Ovary (tissue), 9 donors: ENCODE results near the gene JCHAIN. TPM values are rescaled to one million over a fixed set of nuclear protein-coding genes. Genes with fewer than 3 reads are reported as not detected.

Experiments used
- DNase-seq, 5 donors: peaks; one replicate each; pipeline ENCODE4 v3.0.0-alpha.2; 2019 to 2020
- H3K27ac ChIP-seq, 2 donors: fragments of 200-600 bp; one replicate each; pipeline versions ENCODE4 v1.5.1 to v1.8.0; 2019 to 2022
- H3K27me3 ChIP-seq: fragments of 200-600 bp; one replicate; pipeline ENCODE4 v1.8.0; 2022
- H3K36me3 ChIP-seq: fragments of 200-600 bp; sonication (generic); one replicate; pipeline ENCODE4 v1.5.1; 2019
- H3K4me1 ChIP-seq: one replicate; pipeline ENCODE4 v1.8.1; 2013; ENCODE audit warnings: mild to moderate bottlenecking, moderate library complexity; ENCODE audit not compliant: insufficient read depth
- H3K4me3 ChIP-seq: fragments of 200-600 bp; sonication (generic); one replicate; pipeline ENCODE4 v1.5.1; 2017
- H3K9me3 ChIP-seq, 2 donors: fragments of 200-600 bp in 1 of 2; sonication (generic) in 1 of 2; one replicate each; pipeline versions ENCODE4 v1.5.1 to v1.8.1; 2013 to 2019; ENCODE audit warnings: mild to moderate bottlenecking in 1 of 2, moderate library complexity in 1 of 2
- EP300 ChIP-seq: sonication (generic); formaldehyde crosslinking; IDR thresholded peaks from one replicate; pipeline ENCODE4 v1.6.1; 2017; ENCODE audit warnings: antibody characterized with exemption
- POLR2A ChIP-seq: fragments of 450-650 bp; IDR thresholded peaks from one replicate; pipeline ENCODE4 v1.6.1; 2017; ENCODE audit warnings: antibody characterized with exemption, mild to moderate bottlenecking, moderate library complexity
- WGBS, 3 donors: extraction: QIAGEN DNeasy Blood & Tissue Kit in 1 of 3; methylation state at CpG; one replicate each; pipeline versions ENCODE4 v1.1.5 to v1.1.7; 2013 to 2017; 5-methylcytosine and 5-hydroxymethylcytosine counted together
- intact Hi-C, 4 donors: fragments of 100-400 bp; cut with DNase I; formaldehyde crosslinking; loops; one replicate each; pipeline versions ENCODE4 v1.11.0 to v1.15.1; 2022 to 2023
- polyA plus RNA-seq, 2 donors: library from polyadenylated mRNA; stranded (reverse); fragments of 200-250 nt in 1 of 2; fragments of 350-450 nt in 1 of 2; fragmentation: Illumina TruSeq in 1 of 2; extraction: RNeasy Lipid Tissue Mini Kit (QIAGEN cat#74804) in 1 of 2; gene quantifications; one replicate each; pipeline ENCODE4 v1.2.3, GENCODE V29; 2013 to 2014
- total RNA-seq, 7 donors: library from RNA; depleted of rRNA in 2 of 7; stranded (reverse); fragments of >200 nt in 2 of 7; fragmentation: NEBNext Ultra II Directional in 3 of 7; extraction: Animal tissue kit (Norgen Biotek cat#: 25700) in 3 of 7; gene quantifications; one replicate each; pipeline versions ENCODE4 v1.1.0 to v1.2.4, GENCODE V29; 2016 to 2023
- TF ChIP-seq, protein P1 (sequence below), 3 donors: fragments of 450-650 bp in 2 of 3; fragments of 200-600 bp in 1 of 3; IDR thresholded peaks; one replicate each; pipeline versions ENCODE4 v1.5.1 to v1.8.0; 2016 to 2022; ENCODE audit warnings: antibody characterized with exemption in 3 of 3, mild to moderate bottlenecking in 1 of 3
- donor health status: DM: no; HTN: no; CAD: no; lungs with moderate emphysema.
- donor health status: DM: no; HTN: no; CAD: no.
- donor health status: Bipolar disorder and iron deficiency.
- donor health status: DM: yes; HTN: yes; CAD: no.
- donor health status: DM: no; HTN: no; CAD: no.
- donor health status: DM: yes; HTN: yes; CAD: no.

Gene JCHAIN
- total and polyA plus RNA-seq, 9 donors = 1.4 to 93.0 (median 8.4) TPM

DNA sequence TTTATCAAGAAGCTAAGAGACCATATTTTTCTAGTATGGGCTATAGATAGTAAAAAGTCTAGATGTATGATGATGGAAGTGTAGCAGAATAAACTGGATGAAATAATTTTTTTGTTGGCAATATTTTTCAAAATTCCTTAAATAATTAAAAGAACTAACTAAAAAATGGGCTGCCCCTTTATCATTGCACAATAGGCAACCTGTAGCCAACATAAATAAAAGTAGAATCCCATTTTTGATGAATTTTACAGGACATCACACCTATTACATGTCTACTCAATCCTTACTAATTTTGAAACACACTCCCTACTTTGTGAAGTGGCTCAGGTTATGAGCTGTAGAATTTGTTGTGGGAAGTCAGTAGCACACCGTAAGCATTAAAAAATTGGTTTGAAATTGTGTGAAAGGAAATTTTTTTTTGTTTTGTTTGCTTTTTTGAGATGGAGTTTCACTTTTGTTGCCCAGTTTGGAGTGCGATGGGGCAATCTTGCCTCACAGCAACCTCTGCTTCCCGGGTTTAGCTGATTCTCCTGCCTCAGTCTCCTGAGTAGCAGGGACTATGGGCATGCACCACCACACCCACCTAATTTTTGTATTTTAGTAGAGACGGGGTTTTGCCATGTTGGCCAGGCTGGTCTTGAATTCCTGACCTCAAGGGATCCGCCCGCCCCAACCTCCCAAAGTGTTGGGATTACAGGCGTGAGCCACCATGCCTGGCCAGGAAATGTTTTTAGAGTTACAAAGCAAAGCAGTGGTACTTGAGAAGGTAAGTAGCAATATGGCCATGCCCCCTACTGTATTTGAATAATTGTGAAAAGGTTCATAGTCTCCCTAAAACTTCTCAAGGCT is 46.5 kb upstream of the JCHAIN start:
- 92 to 96% (median 92%) methylated on average over 7 of the region's 7 CpGs for WGBS, 3 donors
- Histone ChIP-seq H3K27me3 (no peaks in the 10 kb centered on the region), H3K9me3 (no peaks in the 10 kb centered on the region), H3K27ac (no peak overlapping the region), H3K36me3 (no peaks in the 10 kb centered on the region), H3K4me3 (no peak overlapping the region), H3K4me1 (peaks cover 2% of the 10 kb centered on the region)
- intact Hi-C loops = no loop called here
- no peak for DNase-seq
- TF ChIP-seq EP300 (no peak), POLR2A (no peak)
- TF ChIP-seq, protein P1, sequence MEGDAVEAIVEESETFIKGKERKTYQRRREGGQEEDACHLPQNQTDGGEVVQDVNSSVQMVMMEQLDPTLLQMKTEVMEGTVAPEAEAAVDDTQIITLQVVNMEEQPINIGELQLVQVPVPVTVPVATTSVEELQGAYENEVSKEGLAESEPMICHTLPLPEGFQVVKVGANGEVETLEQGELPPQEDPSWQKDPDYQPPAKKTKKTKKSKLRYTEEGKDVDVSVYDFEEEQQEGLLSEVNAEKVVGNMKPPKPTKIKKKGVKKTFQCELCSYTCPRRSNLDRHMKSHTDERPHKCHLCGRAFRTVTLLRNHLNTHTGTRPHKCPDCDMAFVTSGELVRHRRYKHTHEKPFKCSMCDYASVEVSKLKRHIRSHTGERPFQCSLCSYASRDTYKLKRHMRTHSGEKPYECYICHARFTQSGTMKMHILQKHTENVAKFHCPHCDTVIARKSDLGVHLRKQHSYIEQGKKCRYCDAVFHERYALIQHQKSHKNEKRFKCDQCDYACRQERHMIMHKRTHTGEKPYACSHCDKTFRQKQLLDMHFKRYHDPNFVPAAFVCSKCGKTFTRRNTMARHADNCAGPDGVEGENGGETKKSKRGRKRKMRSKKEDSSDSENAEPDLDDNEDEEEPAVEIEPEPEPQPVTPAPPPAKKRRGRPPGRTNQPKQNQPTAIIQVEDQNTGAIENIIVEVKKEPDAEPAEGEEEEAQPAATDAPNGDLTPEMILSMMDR (IDR thresholded peaks at IDR 0.05) = no peak

DNA sequence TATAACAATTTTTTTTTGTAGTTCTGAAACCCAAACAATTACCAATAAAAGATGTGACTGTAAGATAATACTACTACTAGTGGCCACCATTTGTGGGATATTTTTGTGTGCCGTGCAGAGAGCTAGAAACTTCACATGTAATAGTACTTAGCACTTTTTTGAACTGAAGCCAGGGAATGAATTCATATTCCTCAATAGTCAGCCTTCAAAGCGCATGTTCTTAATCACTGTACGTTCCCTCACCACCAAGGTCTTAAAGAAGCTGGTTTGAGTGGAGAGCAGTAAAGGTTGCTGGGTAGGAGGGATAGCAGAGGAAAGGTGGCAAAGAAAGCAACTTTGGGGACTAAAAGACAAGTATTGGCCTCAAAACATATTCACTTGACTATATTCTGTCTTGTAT is 45.8 kb upstream of the JCHAIN start:
- Histone ChIP-seq H3K36me3 (no peaks in the 10 kb centered on the region), H3K4me1 (peaks cover 2% of the 10 kb centered on the region), H3K4me3 (no peak overlapping the region), H3K27ac (no peak overlapping the region), H3K27me3 (no peaks in the 10 kb centered on the region), H3K9me3 (no peaks in the 10 kb centered on the region)
- TF ChIP-seq EP300 = no peak
- TF ChIP-seq POLR2A = no peak
- TF ChIP-seq, protein P1 (IDR thresholded peaks at IDR 0.05) = no peak
- DNase-seq = no peak
- intact Hi-C loops = no loop called here
- WGBS, 3 donors = 79 to 87% (median 87%) methylated on average over 3 of the region's 3 CpGs

DNA sequence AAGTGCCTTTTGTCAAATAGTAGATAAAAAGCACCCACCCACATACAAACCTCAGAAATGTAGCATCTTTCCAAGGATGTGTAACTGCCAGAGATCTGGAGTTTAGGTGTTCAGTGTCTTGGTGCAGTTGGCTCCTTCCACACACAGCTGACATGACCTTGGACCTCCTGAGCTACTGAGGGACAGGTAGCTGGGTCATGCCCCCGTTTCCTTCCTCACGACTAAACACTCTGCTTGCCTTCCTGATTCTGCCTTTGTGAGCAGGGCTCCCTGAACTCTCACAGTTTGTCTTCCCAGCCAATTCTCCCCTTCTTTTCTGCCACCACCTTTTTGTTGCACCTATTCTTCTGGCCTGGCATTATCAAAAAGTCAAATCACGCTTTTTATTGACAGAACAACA is 45.3 kb upstream of the JCHAIN start:
- DNase-seq = no peak
- Histone ChIP-seq H3K36me3 (no peaks in the 10 kb centered on the region), H3K27ac (no peak overlapping the region), H3K9me3 (no peaks in the 10 kb centered on the region), H3K4me3 (no peak overlapping the region), H3K27me3 (no peaks in the 10 kb centered on the region), H3K4me1 (peaks cover 2% of the 10 kb centered on the region)
- TF ChIP-seq POLR2A (no peak), EP300 (no peak)
- TF ChIP-seq, protein P1 (IDR thresholded peaks at IDR 0.05) = no peak
- WGBS, 3 donors = 72 to 83% (median 75%) methylated on average over 3 of the region's 3 CpGs
- intact Hi-C loops = no loop called here

DNA sequence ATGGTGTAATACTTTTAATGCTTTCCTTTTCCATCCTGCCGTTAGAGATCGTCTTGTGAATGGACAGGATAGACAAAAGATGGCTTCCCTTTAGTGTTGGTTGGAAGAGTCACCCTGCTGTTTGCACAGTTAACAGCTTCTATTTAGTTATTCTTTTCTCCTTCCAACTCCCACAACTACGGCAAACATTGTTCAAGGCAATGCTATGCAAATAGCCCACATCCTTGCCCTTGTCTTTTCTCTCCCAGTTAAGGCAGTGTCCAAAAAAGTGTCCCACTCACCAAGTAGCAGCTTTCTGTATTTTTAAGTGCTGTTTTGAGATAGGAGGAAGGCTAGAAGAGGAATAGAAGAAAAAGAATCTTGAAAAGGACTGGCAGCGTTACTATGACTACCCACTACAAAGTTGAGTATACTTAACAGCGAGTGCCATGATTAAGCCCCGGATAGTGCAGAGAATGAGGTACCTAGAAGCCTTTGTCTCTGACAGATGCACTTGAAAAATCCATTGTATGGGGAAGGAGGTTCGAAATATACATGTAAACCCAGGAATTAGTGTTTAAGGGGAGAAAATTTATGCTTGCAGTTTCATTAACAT is 43.4 kb upstream of the JCHAIN start:
- no peaks in the 10 kb centered on the region for H3K36me3 ChIP-seq
- DNase-seq = no peak
- H3K9me3 ChIP-seq = no peaks in the 10 kb centered on the region
- H3K27ac ChIP-seq = no peak overlapping the region
- 84 to 88% (median 88%) methylated on average over 7 of the region's 7 CpGs for WGBS, 3 donors
- peaks cover 4% of the 10 kb centered on the region for H3K4me1 ChIP-seq
- intact Hi-C loops = loop anchor here in 1 of 4 donors (10.0 kb wide), 1 partner anchor 65 kb away; no protein-coding TSS in a partner anchor
- TF ChIP-seq EP300 (no peak), POLR2A (no peak)
- TF ChIP-seq, protein P1 (IDR thresholded peaks at IDR 0.05) = no peak
- no peak overlapping the region for H3K4me3 ChIP-seq
- H3K27me3 ChIP-seq = no peaks in the 10 kb centered on the region
